GM18505 (cell line): ENCODE data around the gene ALDH4A1.

ENCODE experiments used
- ATAC-seq: cut with Tn5 transposase; IDR thresholded peaks from one replicate; pipeline ENCODE4 v1.9.1; 2021; ENCODE audit not compliant: unreplicated experiment
- POLR2A ChIP-seq: IDR thresholded peaks from 4 replicates; pipeline ENCODE4 v1.6.1; 2011; ENCODE audit warnings: borderline replicate concordance; ENCODE audit not compliant: insufficient read depth, insufficient read length; ENCODE audit errors: extremely low read depth

ALDH4A1 gene

DNA sequence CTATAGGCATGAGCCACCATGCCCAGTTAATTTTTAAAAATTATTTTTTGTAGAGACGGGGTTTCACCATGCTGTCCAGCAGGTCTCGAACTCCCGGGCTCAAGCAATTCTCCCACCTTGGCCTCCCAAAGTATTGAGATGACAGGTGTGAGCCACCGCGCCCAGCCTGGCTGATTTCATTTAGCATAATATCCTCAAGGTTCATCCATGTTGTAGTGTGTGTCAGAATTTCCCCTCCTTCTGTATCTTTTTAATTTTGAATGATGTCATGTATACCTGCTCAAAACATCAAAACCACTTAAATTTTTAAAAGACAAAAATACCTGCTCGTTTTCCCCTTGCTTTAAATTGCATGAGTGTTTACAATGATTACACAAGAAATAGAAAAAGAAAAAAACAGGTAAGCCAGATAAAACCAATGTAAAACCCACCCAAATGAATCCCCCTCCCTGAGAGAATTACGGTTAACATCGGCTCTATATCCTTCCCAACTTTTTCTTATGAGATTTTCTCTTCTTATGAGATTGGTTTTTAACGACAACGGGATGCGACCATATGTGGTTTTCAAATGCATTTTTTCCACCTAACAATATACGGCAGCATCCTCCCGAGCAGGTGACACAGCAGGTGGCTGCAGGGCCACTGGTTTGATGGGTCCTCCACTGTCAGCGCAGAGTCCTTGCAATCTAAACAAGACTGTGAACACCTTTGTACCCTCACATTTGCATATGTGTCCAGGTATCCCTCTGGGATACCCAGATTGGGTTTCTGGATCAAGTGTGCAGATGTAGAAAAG is 32.0 kb upstream of the ALDH4A1 start:
- TF ChIP-seq POLR2A = no peak
- ATAC-seq = no peak

DNA sequence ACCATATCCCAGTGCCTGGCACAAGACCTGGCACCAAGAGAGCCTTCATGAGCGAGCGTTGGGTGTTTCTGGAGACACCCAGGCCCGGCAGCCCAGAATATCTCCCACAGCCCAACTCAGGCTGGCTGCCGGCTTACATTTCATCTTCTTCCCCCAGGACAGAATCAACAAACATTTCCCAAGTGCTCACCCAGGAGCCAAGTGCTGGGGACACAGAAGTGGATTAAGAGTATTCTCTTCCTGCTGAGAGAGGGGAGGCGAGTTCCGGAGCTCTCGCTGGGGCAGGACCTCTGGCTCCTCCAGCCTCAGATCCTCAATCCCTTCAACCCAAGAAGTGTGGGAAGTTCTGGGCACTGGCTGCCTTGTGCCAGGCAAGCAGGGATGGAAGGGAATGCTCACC is 30.5 kb upstream of the ALDH4A1 start:
- no peak for TF ChIP-seq POLR2A
- no peak for ATAC-seq

DNA sequence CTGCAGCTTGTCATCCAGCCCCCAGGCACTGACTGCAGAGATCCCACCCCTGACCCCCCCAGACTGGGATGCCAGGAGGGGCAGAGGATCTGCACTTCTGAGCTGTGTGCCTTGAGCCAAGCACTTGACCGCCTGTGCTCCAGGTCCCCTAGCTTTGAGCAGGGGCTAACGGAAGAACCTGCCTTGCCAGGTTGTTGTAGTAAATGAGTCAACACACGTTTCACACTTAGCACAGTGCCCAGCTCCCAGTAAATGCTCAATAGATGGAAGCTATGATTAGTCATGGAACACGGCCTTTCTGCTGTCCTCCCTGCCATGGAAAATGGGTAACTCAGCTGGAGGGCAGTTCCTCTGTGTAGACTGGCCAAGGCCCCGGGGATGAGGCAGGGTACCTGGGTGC is 30.0 kb upstream of the ALDH4A1 start:
- ATAC-seq = no peak
- no peak for TF ChIP-seq POLR2A

DNA sequence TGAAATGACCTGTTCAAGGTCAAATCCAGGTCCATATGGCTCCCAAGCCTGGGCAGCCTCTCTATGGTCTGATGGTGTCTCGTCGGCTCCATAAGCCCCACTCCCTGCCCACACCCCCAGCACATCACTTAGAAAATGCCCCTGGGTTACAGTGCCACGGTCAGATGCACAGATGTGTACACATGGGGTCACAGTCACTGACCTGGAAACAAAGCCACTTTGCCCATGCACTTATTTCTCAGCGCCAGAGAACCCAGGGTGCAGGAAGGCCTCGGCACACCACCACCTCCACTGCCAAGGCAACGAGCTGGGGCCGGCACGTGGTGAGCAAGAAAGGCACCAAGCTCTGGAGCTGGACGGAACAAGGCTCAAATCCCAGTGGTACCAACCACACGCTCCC is 29.4 kb upstream of the ALDH4A1 start:
- no peak for TF ChIP-seq POLR2A
- ATAC-seq = no peak

DNA sequence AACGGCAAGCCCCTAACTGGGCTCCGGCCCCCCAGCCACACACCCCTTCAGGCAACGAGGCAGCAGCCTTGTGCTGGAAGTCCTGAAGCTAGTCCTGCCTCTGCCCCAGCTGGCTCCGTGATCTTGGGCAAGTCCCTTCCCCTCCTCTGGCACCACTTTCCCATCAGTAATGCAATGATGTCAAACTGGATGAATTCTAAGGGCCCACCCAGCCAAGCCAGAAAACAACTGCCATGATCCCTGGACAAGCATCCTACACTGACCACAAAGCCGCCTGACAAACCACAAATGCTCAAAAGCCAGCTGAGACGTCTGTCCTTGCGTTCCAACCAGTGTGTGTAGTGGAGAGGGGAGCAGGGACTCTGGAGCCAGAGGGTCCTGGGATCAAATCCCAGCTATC is 27.3 kb upstream of the ALDH4A1 start:
- no peak for ATAC-seq
- TF ChIP-seq POLR2A = no peak

DNA sequence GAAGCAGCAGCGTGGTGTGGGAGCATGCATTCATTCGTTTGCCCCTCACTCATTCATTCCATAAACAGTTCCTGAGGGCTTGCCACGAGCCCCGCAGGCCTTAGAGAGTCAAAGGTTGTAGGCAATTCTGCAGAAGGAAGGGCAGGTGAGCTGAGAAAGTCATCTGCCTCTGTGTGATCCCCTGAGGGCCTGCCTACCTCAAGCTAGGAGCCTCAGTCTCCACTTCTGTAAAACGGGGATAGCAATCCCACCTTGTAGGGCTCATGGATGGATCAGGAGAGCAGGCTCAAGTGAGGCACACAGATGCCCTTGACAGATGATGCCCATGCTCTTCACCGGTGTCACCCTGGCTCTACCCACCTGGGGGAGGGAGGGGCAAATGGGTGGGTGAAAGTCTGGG is 26.6 kb upstream of the ALDH4A1 start:
- ATAC-seq = no peak
- TF ChIP-seq POLR2A = no peak

DNA sequence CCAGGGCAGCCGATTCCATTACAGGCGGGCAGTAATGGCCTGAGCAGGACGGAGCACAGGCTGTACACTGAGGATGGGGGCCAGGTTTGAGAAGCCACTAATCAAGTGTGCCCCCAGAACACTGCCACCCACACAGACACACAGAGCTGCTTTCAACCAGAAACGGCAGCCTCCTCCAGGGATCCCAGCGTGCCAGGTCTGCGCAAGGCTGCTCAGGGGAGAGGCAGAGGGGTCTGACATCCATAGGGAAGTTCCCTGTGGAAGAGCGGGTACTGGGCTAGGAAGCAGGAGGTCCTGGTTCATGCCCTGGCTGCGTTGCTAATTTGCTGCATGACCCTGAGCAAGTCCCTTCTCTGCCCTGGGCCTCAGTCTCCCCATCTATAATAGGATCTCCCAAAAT is 26.1 kb upstream of the ALDH4A1 start:
- no peak for ATAC-seq
- TF ChIP-seq POLR2A = no peak

GRCh38 chr1:18927654-18928272 is 25.4 kb upstream of the ALDH4A1 start:
- ATAC-seq = peak; percentile 32
- peak; percentile 44 for TF ChIP-seq POLR2A

- TF ChIP-seq POLR2A = peak; percentile 37
- ATAC-seq = peak; percentile 36
These were observed 24.8 kb upstream of the ALDH4A1 start for GRCh38 chr1:18927082-18927653.

DNA sequence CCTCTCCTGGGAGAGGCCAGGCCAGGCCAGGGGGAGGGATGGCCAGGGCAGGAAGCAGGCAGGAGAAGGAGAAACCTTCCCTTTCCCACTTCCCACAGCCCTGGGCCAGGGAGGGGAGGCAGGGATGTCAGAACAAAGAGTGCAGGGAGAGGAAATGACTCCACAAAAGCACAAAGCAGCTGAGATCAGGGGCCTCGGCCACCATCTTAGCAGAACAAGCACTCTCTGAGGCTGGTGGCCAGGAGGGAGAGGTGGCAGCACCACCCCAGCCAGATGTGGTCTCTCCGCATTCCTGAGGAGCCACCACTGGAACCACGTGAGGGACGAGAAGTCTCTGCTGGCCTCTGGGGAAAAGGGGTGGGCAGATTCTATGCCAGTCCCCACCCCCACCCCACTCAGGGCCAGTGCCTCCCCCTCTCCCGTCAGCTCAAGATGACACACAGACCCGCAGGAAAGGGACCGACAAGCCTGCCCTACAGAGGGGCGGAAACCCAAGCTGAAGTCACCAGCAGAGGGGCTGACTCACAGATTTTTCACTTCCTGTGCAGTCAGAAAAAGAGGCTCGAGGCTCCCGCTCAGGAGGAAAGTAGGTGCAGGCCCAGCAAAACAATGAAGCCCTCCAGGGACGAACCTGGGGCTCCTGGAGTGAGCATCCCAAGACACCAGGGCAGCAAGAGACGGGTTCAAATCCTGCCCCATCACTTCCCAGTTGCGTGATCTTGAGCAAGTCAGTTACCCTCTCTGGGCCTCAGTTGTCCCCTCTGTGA is 24.1 kb upstream of the ALDH4A1 start:
- TF ChIP-seq POLR2A = peak; percentile 76
- peak; percentile 52 for ATAC-seq

GRCh38 chr1:18925279-18925678 is 22.9 kb upstream of the ALDH4A1 start:
- ATAC-seq = no peak
- TF ChIP-seq POLR2A = no peak

DNA sequence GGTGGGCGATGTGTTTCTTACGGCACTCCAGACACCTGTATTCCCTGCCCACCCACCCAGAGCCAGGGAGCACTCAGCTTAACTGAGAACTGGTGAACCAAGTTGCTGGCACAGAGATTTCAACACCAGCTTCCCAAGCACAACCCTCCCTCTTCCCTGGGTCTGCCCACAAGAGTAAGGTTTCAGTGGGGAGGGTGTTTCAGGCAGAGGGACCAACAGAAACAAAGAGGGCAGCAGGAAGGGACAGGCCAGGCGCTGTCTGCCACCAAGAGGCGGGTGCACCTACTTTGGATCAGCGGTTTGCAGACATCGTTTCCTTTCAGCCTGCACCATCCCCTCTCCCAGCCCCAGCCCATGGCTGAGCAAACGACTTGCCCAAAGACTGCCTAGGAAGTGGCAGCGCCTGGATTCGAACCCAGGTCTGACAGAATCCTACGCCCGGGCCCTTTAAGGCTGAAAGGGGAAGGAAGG is 21.9 kb upstream of the ALDH4A1 start:
- no peak for TF ChIP-seq POLR2A
- no peak for ATAC-seq

DNA sequence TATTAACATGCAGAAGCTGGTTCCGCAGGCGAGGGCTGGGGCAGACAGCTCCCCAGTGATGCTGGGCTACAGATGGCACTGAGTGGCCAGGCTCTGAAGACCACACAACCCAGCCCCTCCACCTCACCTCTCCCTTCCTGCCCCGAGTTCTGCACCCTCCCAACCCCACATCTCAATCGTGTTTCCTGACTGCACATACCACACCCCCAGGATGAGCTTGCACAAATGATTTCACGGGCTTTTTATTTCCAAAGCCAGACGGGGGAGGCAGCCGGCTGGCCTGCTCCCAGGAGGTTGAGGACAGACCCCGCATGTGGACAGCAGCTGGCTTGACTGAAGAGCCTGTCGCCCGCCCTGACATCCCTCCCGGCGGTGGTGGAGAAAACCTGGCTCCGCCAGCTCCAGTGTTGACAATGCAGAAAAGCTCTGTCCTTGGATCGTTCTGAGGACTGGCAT is 21.4 kb upstream of the ALDH4A1 start:
- no peak for ATAC-seq
- no peak for TF ChIP-seq POLR2A
